DMS79 (cell line): Measurements from ENCODE around the gene C11orf86.
"Not testable (repeated sequence)": the region's sequence is repeated elsewhere in the genome, so short reads cannot be mapped to it uniquely, and the experiment has no call there.

ENCODE experiments used
- DNase-seq: peaks from one replicate; lab custom pipeline; 2025; lab: John Stamatoyannopoulos, UW

The C11orf86 gene

GRCh38 chr11:66967670-66968425 lies 7.3 kb upstream of the C11orf86 start:
- DNase-seq = no peak

GRCh38 chr11:66969584-66970225 lies 5.4 kb upstream of the C11orf86 start:
- DNase-seq = no peak

GRCh38 chr11:66970371-66970806 lies 4.7 kb upstream of the C11orf86 start:
- DNase-seq = no peak

- DNase-seq = no peak
Measured at GRCh38 chr11:66970807-66971442, 4.2 kb upstream of the C11orf86 start.

GRCh38 chr11:66971488-66971887 lies 3.6 kb upstream of the C11orf86 start:
- no peak for DNase-seq

- DNase-seq = no peak
Measured at GRCh38 chr11:66973956-66974580, 1.0 kb upstream of the C11orf86 start.

GRCh38 chr11:66975405-66976027 lies 412 bp downstream of the C11orf86 start:
- no peak for DNase-seq

GRCh38 chr11:66976028-66976467 lies 944 bp downstream of the C11orf86 start:
- no peak for DNase-seq

GRCh38 chr11:66976925-66977324 lies 1.8 kb downstream of the C11orf86 start:
- DNase-seq = no peak

- DNase-seq = no peak
Measured at GRCh38 chr11:66978229-66978628, 3.1 kb downstream of the C11orf86 start.

- DNase-seq = no peak
Measured at GRCh38 chr11:66978717-66979116, 3.6 kb downstream of the C11orf86 start.

GRCh38 chr11:66979336-66979980 lies 4.4 kb downstream of the C11orf86 start:
- DNase-seq = no peak

GRCh38 chr11:66981976-66982578 lies 7.0 kb downstream of the C11orf86 start:
- DNase-seq = peak; percentile 81

- no peak for DNase-seq
Measured at GRCh38 chr11:66983275-66983924, 8.3 kb downstream of the C11orf86 start.

- no peak for DNase-seq
Measured at GRCh38 chr11:66985508-66986177, 10.5 kb downstream of the C11orf86 start.

- no peak for DNase-seq
Measured at GRCh38 chr11:66986178-66986545, 11.1 kb downstream of the C11orf86 start.

GRCh38 chr11:66987158-66987620 lies 12.1 kb downstream of the C11orf86 start:
- no peak for DNase-seq

GRCh38 chr11:66987924-66988637 lies 13.0 kb downstream of the C11orf86 start:
- no peak for DNase-seq

GRCh38 chr11:66988741-66989140 lies 13.6 kb downstream of the C11orf86 start:
- DNase-seq = not testable (repeated sequence)
